ENCODE measurements around the gene YIF1A. TPM values are rescaled to one million over a fixed set of nuclear protein-coding genes. Genes with fewer than 3 reads are reported as not detected.

YIF1A gene
- total and polyA plus RNA-seq, 4 donors = 93.0 to 136 (median 117) TPM

DNA sequence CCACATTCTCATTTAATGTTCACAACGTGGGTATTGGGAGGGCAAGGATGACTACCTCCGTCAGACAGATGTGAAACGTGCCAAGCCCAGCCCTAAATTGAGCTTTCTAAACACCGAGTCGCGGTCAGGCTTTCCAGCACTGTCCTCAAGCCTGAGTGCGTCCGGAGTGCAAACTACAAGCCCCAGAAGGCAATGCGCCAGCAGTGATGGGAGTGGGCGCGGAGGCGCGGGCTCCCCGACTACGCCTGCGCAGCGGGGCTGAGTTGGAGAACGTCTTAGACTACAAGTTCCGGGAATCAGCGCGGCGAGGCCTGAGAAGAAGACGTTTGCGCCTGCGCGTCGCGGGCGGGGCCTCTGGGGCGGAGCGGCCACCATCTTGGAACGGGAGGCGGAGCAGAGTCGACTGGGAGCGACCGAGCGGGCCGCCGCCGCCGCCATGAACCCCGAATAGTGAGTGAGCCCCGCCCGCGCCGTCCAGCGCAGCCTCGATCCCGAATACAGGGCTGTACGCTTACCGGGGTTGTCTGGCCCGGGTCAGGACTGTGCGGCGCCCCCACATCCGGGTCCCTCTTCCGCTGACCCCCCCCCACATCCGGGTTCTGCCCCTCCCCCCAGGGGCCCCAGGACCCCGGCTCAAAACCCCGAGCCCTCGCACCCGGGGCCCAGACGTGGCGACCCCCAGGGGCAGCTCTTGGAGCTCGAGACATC, 20.5 kb downstream of the YIF1A start, which contains the start of gene RAB1B:
Gene RAB1B, plus strand, starts transcription at position 396 of the 708 bp plus-strand sequence. Its CDS starts 41 bp downstream, at position 437.
- Histone ChIP-seq H3K4me3 (ENCODE audit: low read depth in 1 of 3, low read length in 3 of 3) (peak within 1 kb of the TSS; percentile 82 to 94 (median 93)), H3K27ac (ENCODE audit: low read depth in 1 of 2, low read length in 2 of 2) (peak within 1 kb of the TSS; percentile 91 to 92), H3K9me3 (ENCODE audit: control insufficient read depth in 4 of 4, low read length in 3 of 4) (no peaks in the 10 kb centered on the region), H3K9ac (ENCODE audit: low read depth in 1 of 2, low read length in 2 of 2) (peak within 1 kb of the TSS; percentile 90 to 92), H3K36me3 (ENCODE audit: control insufficient read depth in 4 of 4, insufficient read depth in 3 of 4, low read depth in 1 of 4, low read length in 3 of 4) (peaks cover 1 to 20% (median 17%) of the 10 kb centered on the region in 4 donors), H3K4me1 (ENCODE audit: control insufficient read depth in 4 of 4, insufficient read depth in 4 of 4, low read length in 3 of 4) (peaks cover 4 to 23% (median 17%) of the 10 kb centered on the region in 4 donors), H3K27me3 (ENCODE audit: control insufficient read depth in 4 of 4, insufficient read depth in 4 of 4, low read length in 3 of 4) (no peaks in the 10 kb centered on the region)
- under 1% methylated on average over 64 of the region's 64 CpGs for WGBS
- DNase-seq (ENCODE audit: low spot score) = peak; percentile 99
- TF ChIP-seq, protein P1, sequence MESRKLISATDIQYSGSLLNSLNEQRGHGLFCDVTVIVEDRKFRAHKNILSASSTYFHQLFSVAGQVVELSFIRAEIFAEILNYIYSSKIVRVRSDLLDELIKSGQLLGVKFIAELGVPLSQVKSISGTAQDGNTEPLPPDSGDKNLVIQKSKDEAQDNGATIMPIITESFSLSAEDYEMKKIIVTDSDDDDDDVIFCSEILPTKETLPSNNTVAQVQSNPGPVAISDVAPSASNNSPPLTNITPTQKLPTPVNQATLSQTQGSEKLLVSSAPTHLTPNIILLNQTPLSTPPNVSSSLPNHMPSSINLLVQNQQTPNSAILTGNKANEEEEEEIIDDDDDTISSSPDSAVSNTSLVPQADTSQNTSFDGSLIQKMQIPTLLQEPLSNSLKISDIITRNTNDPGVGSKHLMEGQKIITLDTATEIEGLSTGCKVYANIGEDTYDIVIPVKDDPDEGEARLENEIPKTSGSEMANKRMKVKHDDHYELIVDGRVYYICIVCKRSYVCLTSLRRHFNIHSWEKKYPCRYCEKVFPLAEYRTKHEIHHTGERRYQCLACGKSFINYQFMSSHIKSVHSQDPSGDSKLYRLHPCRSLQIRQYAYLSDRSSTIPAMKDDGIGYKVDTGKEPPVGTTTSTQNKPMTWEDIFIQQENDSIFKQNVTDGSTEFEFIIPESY (IDR thresholded peaks at IDR 0.05) = no peak
- TF ChIP-seq SP1 (IDR thresholded peaks at IDR 0.05) = peak; percentile 65
- peak; percentile 98 for TF ChIP-seq YY1 (IDR thresholded peaks at IDR 0.05)
- no peak for TF ChIP-seq HNF4G (IDR thresholded peaks at IDR 0.05)
- no peak for TF ChIP-seq FOXA2 (IDR thresholded peaks at IDR 0.05)
- TF ChIP-seq, protein P2, sequence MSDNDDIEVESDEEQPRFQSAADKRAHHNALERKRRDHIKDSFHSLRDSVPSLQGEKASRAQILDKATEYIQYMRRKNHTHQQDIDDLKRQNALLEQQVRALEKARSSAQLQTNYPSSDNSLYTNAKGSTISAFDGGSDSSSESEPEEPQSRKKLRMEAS (IDR thresholded peaks at IDR 0.05) = no peak
- peak; percentile 36 to 52 for TF ChIP-seq RXRA (IDR thresholded peaks at IDR 0.05)
- TF ChIP-seq, protein P3, sequence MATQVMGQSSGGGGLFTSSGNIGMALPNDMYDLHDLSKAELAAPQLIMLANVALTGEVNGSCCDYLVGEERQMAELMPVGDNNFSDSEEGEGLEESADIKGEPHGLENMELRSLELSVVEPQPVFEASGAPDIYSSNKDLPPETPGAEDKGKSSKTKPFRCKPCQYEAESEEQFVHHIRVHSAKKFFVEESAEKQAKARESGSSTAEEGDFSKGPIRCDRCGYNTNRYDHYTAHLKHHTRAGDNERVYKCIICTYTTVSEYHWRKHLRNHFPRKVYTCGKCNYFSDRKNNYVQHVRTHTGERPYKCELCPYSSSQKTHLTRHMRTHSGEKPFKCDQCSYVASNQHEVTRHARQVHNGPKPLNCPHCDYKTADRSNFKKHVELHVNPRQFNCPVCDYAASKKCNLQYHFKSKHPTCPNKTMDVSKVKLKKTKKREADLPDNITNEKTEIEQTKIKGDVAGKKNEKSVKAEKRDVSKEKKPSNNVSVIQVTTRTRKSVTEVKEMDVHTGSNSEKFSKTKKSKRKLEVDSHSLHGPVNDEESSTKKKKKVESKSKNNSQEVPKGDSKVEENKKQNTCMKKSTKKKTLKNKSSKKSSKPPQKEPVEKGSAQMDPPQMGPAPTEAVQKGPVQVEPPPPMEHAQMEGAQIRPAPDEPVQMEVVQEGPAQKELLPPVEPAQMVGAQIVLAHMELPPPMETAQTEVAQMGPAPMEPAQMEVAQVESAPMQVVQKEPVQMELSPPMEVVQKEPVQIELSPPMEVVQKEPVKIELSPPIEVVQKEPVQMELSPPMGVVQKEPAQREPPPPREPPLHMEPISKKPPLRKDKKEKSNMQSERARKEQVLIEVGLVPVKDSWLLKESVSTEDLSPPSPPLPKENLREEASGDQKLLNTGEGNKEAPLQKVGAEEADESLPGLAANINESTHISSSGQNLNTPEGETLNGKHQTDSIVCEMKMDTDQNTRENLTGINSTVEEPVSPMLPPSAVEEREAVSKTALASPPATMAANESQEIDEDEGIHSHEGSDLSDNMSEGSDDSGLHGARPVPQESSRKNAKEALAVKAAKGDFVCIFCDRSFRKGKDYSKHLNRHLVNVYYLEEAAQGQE (IDR thresholded peaks at IDR 0.05) = peak; percentile 5
- TF ChIP-seq, protein P4, sequence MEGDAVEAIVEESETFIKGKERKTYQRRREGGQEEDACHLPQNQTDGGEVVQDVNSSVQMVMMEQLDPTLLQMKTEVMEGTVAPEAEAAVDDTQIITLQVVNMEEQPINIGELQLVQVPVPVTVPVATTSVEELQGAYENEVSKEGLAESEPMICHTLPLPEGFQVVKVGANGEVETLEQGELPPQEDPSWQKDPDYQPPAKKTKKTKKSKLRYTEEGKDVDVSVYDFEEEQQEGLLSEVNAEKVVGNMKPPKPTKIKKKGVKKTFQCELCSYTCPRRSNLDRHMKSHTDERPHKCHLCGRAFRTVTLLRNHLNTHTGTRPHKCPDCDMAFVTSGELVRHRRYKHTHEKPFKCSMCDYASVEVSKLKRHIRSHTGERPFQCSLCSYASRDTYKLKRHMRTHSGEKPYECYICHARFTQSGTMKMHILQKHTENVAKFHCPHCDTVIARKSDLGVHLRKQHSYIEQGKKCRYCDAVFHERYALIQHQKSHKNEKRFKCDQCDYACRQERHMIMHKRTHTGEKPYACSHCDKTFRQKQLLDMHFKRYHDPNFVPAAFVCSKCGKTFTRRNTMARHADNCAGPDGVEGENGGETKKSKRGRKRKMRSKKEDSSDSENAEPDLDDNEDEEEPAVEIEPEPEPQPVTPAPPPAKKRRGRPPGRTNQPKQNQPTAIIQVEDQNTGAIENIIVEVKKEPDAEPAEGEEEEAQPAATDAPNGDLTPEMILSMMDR (IDR thresholded peaks at IDR 0.05; ENCODE audit: low read depth, low read length, missing input control) = no peak
- no peak for TF ChIP-seq TAF1 (conservative IDR thresholded peaks at IDR 0.05)
- no peak for TF ChIP-seq RAD21 (IDR thresholded peaks at IDR 0.05)
- TF ChIP-seq HNF4A (conservative IDR thresholded peaks at IDR 0.05) = peak; percentile 25 to 30
- no peak for TF ChIP-seq NR2F2 (IDR thresholded peaks at IDR 0.05)
- peak; percentile 28 to 29 for TF ChIP-seq EGR1 (IDR thresholded peaks at IDR 0.05; ENCODE audit: low read depth in 2 of 2)
- no peak for TF ChIP-seq FOXA1 (IDR thresholded peaks at IDR 0.05)
- peak in 1 of 2 donors; percentile 73 for TF ChIP-seq GABPA (IDR thresholded peaks at IDR 0.05 in 1 of 2, conservative IDR thresholded peaks at IDR 0.05 in 1 of 2)
- TF ChIP-seq, protein P5, sequence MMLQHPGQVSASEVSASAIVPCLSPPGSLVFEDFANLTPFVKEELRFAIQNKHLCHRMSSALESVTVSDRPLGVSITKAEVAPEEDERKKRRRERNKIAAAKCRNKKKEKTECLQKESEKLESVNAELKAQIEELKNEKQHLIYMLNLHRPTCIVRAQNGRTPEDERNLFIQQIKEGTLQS (IDR thresholded peaks at IDR 0.05) = no peak
- TF ChIP-seq JUND (IDR thresholded peaks at IDR 0.05) = no peak
